Measurements from ENCODE around the gene IQGAP2.

Gene IQGAP2

DNA sequence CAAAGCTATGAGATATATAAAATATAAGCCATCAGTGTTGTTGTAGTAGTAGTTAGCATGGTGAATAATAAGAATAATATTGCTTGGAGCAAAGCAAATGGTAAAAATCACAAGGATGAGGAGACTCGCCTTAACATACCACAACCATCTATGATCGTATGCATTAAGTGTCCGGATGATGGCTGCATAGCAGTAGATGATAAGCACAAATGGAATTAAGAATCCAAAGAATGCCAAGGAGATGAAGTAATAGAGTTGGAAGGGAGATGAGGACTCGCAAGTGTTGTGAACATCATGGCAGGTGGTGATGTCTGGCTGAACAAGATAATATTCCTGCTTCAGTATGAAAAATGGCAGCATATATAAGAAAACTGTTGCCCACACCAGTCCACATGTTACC is 214.6 kb downstream of the IQGAP2 start:
- no peak for DNase-seq

DNA sequence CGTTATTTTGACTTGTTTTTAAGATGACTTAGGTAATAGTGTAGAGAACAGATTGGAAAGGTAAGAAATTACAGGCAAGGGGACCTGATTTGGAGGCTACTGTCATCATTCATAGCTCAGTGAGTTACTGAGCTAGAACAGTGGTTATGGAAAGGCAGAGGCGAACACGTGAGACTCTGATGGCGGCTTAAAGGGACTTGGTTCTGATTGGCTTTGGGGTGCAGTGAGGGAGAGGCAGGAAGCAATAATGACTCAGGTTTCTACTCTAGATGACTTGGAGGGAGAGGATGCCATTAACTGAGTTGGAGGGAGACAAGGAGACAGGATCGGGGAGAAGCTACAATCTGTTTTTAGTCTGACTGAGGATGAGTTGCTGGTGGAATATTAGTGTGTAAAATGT is 217.1 kb downstream of the IQGAP2 start:
- DNase-seq = no peak

DNA sequence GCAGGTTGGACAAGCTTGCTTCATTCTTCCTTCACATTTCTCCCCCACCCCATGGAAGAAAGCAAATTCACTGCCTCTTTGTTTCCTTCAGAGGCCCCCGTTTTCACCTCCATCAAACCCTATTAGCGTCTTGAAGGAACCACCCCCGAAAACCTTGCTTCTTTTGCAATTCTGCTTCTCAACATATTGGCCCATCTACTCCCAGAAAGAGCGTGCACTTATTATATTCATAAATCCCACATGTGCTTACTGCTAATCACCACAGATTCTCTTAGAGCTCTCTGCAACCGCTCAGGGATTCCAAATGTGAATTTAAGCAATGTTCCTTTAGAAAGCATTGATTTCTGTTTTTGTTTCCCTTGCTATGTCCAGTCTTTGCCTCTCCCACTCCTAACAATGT is 219.0 kb downstream of the IQGAP2 start:
- no peak for DNase-seq

DNA sequence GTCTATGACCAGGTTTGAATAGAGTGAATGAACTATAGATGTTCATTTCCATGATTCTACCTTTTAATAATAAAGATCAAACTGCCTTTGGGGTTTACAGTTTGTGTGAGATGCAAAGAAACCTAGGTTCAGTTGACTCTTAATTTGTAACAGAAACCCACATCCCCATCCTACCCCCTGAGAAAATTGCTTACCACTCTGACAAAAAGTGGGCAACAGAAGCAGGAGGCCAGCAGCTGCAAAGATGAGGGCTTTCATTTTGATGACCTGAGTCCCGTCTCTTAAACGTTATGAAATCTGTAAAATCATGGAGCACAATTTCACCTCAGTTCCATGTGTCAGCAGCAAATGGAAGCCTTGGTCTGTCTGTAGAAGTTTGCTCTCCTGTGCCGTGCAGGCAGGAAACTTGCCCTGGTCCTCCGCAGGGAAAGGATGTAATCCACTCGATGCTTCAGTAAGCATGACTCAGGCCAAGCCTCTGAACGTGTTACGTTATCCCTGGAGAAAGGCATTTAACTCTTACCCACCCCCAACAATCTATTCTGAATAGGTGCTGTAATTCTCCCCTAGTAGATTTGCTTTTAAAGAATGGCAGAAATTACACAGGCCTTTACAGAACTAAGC is 220.0 kb downstream of the IQGAP2 start, which contains the start of gene F2RL2:
Gene F2RL2 (minus strand): TSS at position 431 of the 624 bp plus-strand sequence. CDS start 173 bp downstream, at position 258.
- DNase-seq = no peak

DNA sequence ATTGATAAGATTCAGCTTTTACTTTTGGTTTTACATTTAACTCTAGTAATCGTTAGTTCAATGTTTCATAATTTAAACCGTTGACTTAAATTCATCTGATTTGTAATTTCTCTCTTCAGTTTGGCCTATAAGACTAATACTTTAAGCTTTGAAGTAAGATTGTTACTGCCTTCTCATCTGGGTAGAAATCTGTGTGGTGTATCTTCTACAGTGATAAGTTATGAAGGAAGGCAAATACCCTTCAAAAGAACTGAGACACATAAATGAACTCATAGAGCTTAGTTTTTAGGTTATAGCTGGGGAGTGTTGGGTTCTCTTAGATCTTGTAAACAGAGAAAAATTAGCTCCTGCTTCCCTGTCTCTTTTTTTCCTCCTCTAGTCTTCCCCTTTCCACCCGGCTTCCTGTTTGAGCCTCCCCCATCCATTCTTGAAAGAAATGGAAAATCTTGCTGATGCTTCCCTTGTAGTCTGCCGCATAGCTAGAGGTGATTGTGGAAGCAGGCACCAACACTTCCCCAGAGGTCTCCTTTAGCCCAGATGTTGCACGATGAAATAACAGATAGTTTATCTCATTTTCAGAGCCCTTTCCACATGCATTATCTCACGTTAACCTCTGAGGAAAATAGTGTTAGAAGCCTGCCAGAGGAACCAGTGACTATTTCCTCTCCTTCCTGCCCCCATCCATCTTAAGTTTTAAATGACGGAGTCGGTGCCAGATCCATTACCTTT is 222.2 kb downstream of the IQGAP2 start:
- no peak for DNase-seq

DNA sequence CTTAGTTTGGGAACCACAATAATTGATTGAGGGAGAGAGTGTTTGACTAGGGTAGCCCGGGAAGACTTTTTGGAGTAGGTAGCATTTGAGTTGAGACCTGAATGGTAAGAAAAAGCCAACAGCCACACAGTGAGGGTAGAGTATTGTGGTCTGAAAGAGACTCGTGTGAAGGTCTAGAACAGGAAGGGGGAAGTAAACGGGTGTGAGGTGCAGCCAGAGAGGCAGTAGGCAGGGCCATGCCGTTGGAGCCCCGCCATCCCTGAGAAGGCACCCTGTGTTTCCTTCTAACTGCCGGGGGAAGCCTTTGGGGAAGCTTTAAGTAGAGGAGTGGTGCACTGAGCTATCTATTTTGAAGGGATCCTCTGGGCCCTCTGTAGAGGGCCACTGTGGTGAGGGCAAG is 223.7 kb downstream of the IQGAP2 start:
- DNase-seq = no peak

DNA sequence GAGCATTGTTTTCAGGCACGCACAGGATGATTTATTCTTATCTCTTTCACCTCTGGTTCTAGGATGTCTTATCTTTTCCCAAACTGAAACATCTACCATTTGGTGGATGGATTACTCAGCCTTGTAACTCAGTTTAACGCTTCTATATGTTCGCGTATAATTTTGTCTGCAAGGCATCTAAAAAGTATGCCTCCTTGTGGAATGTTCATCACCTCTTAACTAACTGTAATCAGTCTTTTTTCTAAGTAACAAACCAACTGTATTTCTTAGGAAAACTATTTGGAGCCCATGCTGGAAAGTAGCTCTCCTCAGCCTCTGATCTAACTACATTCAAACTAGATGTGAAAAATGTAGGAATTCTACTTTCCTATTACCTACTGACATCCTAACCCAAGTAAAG is 231.6 kb downstream of the IQGAP2 start:
- no peak for DNase-seq

DNA sequence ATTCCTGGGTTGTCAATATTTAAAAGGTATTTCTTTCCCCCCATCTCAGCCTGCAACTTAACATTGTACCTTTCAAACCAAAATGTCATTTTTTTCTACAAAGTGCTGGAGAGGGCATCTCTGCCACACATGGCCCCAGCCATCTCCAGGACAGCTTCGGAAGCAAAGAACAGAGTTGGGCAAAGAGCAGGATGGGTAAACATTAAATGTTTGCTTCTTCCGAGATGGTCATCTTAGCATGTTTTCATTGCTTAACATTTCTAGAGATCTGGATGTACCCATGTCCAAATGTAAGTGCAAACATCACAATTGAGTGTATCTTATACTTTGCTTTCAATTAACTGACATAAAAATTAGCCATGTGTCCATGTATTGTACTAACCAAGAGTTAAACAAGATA is 234.4 kb downstream of the IQGAP2 start:
- no peak for DNase-seq

DNA sequence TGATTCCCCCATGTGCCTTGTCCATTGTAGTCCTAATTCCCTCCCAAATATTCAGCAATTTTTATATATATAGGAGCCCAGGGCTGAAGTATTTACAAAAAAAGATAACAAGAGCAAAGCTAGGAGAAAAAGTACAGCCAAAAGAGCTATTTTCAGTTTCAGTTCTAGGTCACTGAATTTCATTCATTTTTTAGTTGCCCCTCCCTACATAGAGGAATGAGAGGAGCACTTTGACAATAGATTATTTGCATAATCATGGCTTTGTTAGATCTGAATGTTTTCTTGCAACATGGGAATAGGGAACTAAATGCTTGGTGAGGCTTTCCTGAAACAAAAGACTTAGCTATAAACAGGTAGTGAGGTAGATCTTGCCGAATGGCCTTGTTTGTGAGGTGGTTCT is 235.4 kb downstream of the IQGAP2 start:
- DNase-seq = no peak

DNA sequence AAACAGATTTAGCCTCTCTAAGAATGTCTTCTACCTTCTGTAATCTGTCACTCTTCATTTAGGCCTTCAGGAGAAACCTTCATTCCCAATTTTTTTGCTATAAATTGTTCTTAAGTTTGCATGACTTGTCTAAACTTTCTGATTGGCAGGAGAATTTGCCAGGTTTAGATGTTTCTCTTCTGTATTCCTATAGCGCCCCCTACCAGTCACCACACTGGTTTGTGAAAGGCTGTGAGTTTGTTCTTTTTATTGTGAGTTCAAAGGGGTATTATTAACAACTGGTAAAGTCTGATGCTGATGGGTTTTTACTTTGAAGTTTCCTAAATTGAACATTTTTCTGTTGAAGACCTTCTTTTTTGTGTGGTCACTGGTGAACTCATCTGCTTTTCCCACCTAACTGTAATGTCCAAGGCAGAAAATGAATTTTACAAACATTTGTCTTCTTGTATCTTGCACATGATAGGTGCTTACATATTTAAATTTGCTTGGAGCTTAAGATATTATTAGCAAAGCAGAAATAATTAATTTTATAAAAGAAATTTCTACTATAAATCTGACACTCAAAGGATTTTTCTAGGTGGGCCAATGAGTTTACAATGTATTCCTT is 238.5 kb downstream of the IQGAP2 start:
- DNase-seq = peak; percentile 30

DNA sequence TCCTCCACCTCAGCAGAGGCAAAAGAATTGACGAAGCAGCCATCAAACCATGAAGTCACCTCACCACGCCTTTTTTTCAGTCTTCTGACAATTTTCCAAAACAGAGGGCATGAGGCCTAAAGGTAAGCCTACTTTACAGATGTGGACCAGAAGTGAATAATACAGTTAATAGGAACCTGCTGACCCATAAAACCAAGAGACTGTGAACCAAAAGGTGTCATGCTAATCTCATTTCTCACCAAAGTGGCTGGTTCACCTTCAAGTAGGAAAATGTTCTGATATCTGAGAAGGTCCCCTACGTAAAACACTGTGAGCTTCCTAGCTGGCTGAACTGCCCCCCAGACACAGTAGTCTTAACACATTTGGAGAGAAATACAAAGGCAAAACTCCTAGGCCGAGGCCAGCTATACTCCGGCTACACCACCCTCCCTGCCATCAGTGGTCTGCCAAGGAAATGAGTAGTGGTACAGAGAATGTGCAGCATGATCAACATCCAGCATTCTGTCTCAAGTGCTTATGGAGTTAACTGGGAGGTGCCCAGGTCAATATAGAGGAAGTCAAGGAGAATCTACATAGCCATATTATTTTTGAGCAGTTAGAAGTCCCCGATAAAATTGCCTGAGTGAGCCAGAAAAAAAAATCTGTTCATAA is 239.4 kb downstream of the IQGAP2 start:
- no peak for DNase-seq

DNA sequence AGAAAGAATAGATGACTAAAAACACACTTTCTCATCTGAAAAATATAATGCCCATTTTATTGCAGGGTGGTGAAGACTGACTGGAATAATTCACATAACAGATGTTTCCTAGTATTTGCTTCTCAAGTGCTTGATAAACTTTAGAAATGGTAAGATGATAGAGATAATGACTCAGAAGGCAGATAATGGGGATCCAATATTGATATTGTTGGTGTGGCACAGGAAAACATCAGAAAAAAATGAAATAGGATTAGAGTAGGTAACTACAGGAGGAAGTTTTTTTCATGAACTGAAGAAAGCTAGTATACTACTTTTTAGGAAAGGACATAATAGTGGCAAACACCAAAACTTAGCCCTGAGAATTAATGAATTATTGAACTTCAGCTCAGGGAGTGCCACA is 240.3 kb downstream of the IQGAP2 start:
- DNase-seq = no peak

DNA sequence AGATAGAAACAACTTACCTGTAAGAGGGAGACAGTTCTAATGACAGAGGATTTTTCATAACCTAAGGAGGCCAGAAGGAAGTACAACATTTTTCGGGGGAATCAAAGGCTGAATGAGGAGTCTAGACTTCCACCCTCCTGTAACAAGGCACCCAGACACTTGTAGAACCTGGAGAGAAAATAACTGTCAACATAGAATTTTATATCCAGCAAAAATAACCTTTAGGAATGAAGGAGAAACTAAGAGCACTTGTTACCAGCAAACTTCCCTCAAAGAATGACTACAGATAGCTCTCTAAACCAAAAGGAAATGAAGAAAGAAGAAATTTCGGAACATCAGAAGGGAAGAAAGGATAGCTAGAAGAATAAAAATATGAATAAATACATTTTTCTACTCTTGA is 246.1 kb downstream of the IQGAP2 start:
- no peak for DNase-seq

DNA sequence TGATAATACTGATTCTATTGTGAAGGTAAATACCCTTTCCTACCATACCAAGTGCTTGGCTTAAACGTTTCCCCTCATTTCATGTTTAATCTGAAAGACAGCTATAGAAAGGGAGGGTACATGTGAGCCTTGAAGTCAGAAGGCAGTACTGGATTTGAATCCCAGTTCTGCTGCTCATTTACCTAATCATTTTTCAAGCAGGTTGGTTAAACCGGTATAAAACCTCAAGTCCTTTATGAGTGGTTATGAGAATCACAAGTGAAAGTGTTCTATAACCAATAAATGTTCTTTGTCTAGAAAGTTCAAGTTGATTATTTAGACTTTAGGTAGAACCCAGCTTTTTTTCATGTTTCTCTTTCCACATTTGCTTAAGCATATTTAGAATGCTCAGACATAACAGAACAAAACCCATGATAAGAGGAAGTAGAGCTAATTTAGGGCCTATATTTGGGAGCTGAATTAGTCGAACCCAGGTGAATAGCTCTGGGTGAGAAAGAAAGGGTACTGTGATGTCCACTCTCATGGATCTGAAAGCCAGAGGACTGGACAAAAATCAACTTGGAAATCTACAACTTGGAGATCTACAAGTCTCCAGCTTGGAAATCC is 249.8 kb downstream of the IQGAP2 start:
- no peak for DNase-seq

DNA sequence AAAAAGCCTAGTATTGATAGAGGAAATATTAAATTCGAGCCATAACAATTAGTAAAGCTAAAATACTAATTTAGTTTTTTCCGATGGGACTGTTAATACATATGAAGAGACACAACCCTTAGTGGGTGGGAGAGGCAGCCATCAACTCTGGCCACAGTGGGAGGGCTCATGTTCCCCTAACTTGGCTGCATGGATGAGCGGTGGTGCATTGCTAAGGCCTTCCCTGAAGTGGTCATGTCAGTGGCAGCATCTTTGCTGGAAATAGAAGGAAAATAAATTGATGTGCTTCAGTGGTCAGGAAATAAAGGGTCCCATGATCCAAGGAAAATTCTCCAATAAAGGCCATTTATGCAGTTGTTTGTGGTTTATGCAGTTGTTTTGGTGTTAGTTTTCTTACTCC is 254.0 kb downstream of the IQGAP2 start:
- DNase-seq = no peak

DNA sequence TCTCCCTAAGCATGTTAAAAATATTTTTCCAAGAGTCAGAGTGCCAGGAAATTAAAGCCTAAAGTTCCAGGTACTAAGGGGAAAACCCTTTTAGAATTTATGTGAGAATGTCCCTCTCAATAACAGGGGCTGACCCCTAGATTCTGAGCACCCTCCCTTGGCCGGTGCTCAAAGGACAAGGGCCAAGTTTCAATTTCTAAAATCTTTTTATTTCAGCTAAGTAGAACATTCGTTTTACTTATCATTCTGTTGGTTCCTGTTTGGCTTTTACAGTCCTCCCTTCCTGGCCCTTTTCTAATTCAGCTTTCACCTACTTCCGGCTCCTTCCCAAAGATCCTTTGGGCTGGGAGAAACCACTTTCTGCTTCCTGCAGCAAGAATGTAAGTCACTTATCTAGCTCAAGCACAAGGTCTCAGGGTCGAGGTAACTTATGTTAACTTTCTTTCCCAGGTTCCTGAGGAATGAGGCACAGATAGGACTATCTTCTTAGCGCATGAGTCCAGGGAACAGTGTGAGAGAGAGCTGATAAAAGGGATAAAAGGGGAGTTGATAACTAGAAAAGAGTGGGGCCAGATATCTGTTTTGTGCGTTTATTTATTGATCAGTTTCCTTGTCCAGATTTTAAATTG is 254.7 kb downstream of the IQGAP2 start:
- no peak for DNase-seq

DNA sequence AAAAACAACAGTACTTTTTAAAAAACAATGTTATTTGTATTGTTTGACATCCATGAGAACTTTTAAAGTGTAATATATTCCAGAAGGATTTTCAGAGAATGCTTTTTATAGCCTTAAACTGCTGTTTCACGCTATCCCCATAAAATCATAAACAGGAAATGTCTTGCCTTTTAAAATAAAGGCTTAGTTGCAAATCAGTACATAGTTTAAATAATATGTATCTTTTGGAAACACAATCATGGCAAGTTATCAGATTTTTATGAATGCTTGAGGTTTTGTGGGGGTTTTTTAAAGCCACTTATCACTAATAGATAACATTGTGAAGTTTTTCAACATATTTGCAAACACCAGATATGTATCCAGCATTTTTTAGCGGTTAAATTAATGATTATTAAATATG is 257.3 kb downstream of the IQGAP2 start:
- no peak for DNase-seq

DNA sequence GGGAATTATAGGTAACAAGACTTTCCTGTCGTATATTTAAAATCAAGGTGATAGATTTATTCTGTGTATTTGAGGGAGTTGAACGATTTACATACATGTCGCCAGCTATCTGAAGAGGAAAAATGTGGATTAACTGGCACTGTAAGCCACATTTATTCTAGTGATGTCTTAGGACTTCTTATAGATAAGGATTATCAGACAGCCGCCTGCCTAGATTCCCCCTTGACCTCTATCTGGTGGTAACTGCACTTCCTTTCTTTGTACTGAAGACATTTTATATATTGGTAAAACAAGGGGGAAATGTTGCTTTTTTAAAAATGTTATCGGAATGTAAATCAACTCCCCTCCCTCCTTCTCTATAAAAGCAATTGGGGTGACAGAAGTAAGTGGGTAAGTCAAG is 259.4 kb downstream of the IQGAP2 start:
- DNase-seq = no peak

DNA sequence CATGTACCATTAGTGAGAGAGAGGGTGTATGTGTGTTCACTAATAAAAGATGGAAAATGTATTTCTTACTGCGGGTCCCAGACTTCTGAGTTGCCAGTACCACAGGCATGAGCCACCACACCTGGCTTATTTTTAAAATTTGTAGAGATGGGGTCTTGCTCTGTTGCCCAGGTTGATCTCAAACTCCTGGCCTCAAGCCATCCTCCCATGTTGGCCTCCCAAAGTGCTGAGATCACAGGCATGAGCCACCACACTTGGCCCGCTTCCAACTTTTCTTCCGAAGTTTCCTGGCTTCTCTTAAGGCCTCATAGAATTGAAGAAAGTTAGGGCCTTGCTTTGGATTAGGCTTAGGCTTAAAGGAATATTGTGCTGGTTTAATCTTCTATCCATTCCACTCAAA is 260.5 kb downstream of the IQGAP2 start:
- no peak for DNase-seq

DNA sequence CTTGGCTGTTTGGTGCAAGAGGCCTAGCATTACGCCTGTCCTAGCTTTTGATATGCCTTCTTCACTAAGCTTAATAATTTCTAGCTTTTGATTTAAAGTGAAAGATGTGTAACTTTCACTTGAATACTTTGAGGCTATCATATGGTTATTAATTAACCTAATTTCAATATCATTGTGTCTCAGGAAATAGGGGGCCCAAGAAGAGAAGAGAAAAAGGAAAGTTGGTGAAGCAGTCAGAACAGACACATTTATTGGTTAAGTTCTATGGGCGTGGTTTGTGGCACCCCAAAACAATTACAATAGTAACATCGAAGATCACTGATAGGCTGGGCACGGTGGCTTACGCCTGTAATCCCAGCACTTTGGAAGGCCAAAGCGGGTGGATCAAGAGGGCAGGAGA is 261.0 kb downstream of the IQGAP2 start:
- no peak for DNase-seq

DNA sequence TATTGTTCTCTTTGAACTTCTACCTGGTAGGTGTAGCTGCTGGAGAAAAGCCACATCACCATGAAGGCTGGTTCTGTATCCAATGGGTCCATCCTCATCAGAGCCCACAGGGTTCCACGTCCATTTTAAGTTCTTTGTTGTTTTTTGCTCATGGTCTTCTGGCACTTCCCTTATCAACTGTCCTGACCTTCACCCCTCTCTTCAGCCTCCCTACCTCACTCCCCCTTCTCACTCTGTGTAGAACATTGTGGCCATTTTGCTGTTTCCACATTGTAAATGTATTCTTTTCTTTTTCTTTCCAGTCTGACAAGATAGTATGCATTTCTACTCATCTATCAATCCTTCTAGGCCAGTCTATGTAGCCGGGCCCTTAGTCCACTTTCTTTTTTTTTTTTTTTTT is 264.4 kb downstream of the IQGAP2 start:
- DNase-seq = no peak

DNA sequence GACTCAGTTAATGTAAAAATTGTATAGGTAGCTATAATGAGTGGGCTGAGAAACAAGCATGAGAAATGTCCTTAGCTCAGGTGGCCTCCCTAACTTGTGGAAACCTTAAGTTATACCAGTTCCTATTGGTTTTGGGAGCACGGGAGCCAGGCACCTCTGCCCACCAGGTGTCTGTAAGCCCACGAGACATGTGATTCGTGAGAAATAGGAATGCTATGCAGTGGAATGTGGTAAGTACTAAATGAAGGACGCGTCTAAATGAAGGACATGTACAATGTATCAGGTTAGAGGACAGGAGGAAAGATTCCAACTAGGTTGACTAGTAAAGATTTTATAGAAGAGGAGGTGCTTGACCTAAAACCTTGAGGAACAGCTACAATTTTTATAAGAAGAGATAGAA is 266.2 kb downstream of the IQGAP2 start:
- DNase-seq = no peak

DNA sequence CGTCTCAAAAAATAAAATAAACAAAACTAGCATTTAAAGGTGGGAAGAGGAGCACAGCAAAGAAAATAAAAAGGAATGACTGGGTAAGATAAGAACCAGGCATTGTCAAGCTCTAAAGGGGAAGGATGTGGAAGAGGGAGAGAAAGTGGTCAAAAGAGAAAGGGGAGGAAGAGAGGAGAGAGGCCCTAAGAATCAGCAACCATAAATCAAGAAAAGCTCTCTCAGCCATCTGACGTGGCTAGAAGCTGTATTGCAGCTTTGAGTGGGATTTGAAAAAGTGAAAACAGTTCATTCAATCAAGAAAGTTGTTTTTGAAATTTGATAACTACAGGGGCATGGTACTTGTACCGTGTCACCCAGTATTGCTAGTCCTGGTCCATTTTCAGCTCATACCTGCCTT is 267.4 kb downstream of the IQGAP2 start:
- DNase-seq = no peak
